Esophagus muscularis mucosa (tissue), 4 donors: ENCODE measurements around the gene WIF1.

Experiments
- CTCF ChIP-seq, 3 experiments: fragments of 200-600 bp in 2 of 3; fragments of 450-650 bp in 1 of 3; sonication (generic) in 2 of 3; IDR thresholded peaks; one replicate each; pipeline ENCODE4 v1.5.1; 2017 to 2019; ENCODE audit warnings: antibody characterized with exemption in 3 of 3, mild to moderate bottlenecking in 2 of 3, moderate library complexity in 1 of 3
- EP300 ChIP-seq: sonication (generic); formaldehyde crosslinking; IDR thresholded peaks from one replicate; pipeline ENCODE4 v1.6.1; 2017; ENCODE audit warnings: antibody characterized with exemption
- POLR2AphosphoS5 ChIP-seq, 2 donors: sonication (generic); formaldehyde crosslinking; IDR thresholded peaks; one replicate each; pipeline ENCODE4 v1.6.1; 2017; ENCODE audit warnings: antibody characterized with exemption in 2 of 2

GRCh38 chr12:65133879-65134278 lies 12.8 kb upstream of the WIF1 start:
- TF ChIP-seq EP300 (no peak), CTCF (IDR thresholded peaks at IDR 0.05) (no peak), POLR2AphosphoS5 (IDR thresholded peaks at IDR 0.05) (no peak)
